ENCODE results near the gene GID8. TPM values are rescaled to one million over a fixed set of nuclear protein-coding genes. Genes with fewer than 3 reads are reported as not detected.

GID8 gene
- total and polyA plus RNA-seq, 2 donors from 2014 or later: 16.4 to 37.3 TPM

- H3K4me3 ChIP-seq (ENCODE audit: low read length in 3 of 3): no peak overlapping the region
- peaks cover 0 to 13% (median 0%) of the 10 kb centered on the region in 3 donors for H3K4me1 ChIP-seq (ENCODE audit: control insufficient read depth in 2 of 3, insufficient read depth in 2 of 3, low read depth in 1 of 3, low read length in 3 of 3)
- TF ChIP-seq CTCF (IDR thresholded peaks at IDR 0.05; ENCODE audit: borderline replicate concordance, extremely low read depth, insufficient read depth): no peak
- no peak overlapping the region for H3K27ac ChIP-seq (ENCODE audit: low read depth in 2 of 2, low read length in 2 of 2)
- H3K9ac ChIP-seq (ENCODE audit: low read length in 3 of 3): no peak overlapping the region
- no peak for FAIRE-seq
- no peaks in the 10 kb centered on the region for H3K27me3 ChIP-seq (ENCODE audit: control insufficient read depth, insufficient read depth, low read length)
- H3K9me3 ChIP-seq (ENCODE audit: control insufficient read depth in 2 of 3, insufficient read depth in 1 of 3, low read length in 3 of 3): no peaks in the 10 kb centered on the region
- intact Hi-C loops (cut with DNase I): loop anchor here (10.0 kb wide), 1 partner anchor 106 kb away; the partner anchor contains the start of gene BHLHE23
- peaks cover 2 to 27% (median 22%) of the 10 kb centered on the region in 3 donors for H3K36me3 ChIP-seq (ENCODE audit: control insufficient read depth in 2 of 3, insufficient read depth in 3 of 3, low read length in 3 of 3)
- no peak for DNase-seq
Observed at GRCh38 chr20:62898093-62898964, 39.6 kb upstream of the GID8 start.

- H3K9me3 ChIP-seq (ENCODE audit: control insufficient read depth in 2 of 3, insufficient read depth in 1 of 3, low read length in 3 of 3): no peaks in the 10 kb centered on the region
- no peak for TF ChIP-seq CTCF (IDR thresholded peaks at IDR 0.05; ENCODE audit: borderline replicate concordance, extremely low read depth, insufficient read depth)
- H3K36me3 ChIP-seq (ENCODE audit: control insufficient read depth in 2 of 3, insufficient read depth in 3 of 3, low read length in 3 of 3): peaks cover 2 to 25% (median 23%) of the 10 kb centered on the region in 3 donors
- H3K9ac ChIP-seq (ENCODE audit: low read length in 3 of 3): no peak overlapping the region
- intact Hi-C loops (cut with DNase I): loop anchor here (10.0 kb wide), 1 partner anchor 106 kb away; the partner anchor contains the start of gene BHLHE23
- no peak overlapping the region for H3K4me3 ChIP-seq (ENCODE audit: low read length in 3 of 3)
- FAIRE-seq (no peak), DNase-seq (no peak)
- H3K27ac ChIP-seq (ENCODE audit: low read depth in 2 of 2, low read length in 2 of 2): no peak overlapping the region
- peaks cover 0 to 13% (median 0%) of the 10 kb centered on the region in 3 donors for H3K4me1 ChIP-seq (ENCODE audit: control insufficient read depth in 2 of 3, insufficient read depth in 2 of 3, low read depth in 1 of 3, low read length in 3 of 3)
- H3K27me3 ChIP-seq (ENCODE audit: control insufficient read depth, insufficient read depth, low read length): no peaks in the 10 kb centered on the region
Observed at GRCh38 chr20:62898970-62899632, 38.8 kb upstream of the GID8 start.

GRCh38 chr20:62899633-62900051 is 38.3 kb upstream of the GID8 start:
- no peaks in the 10 kb centered on the region for H3K9me3 ChIP-seq (ENCODE audit: control insufficient read depth in 2 of 3, insufficient read depth in 1 of 3, low read length in 3 of 3)
- no peak for FAIRE-seq
- H3K4me3 ChIP-seq (ENCODE audit: low read length in 3 of 3): no peak overlapping the region
- intact Hi-C loops (cut with DNase I): loop anchor here (10.0 kb wide), 1 partner anchor 105 kb away; the partner anchor contains the start of gene BHLHE23
- peak in 3 of 5 donors; percentile 39 to 65 (median 56) for DNase-seq
- no peak overlapping the region for H3K9ac ChIP-seq (ENCODE audit: low read length in 3 of 3)
- TF ChIP-seq CTCF (IDR thresholded peaks at IDR 0.05; ENCODE audit: borderline replicate concordance, extremely low read depth, insufficient read depth): no peak
- H3K27ac ChIP-seq (ENCODE audit: low read depth in 2 of 2, low read length in 2 of 2): no peak overlapping the region
- peaks cover 0 to 13% (median 0%) of the 10 kb centered on the region in 3 donors for H3K4me1 ChIP-seq (ENCODE audit: control insufficient read depth in 2 of 3, insufficient read depth in 2 of 3, low read depth in 1 of 3, low read length in 3 of 3)
- no peaks in the 10 kb centered on the region for H3K27me3 ChIP-seq (ENCODE audit: control insufficient read depth, insufficient read depth, low read length)
- H3K36me3 ChIP-seq (ENCODE audit: control insufficient read depth in 2 of 3, insufficient read depth in 3 of 3, low read length in 3 of 3): peaks cover 0 to 23% (median 21%) of the 10 kb centered on the region in 3 donors
